ENCODE data around the gene OR52R1.

The OR52R1 gene

GRCh38 chr11:4782454-4782853 lies 21.7 kb downstream of the OR52R1 start:
- 100% methylated on average over 1 of the region's 1 CpG for WGBS (ENCODE audit: insufficient coverage)
- Histone ChIP-seq H3K27ac (ENCODE audit: insufficient read depth in 1 of 2, low read depth in 1 of 2, low read length in 2 of 2, poor library complexity in 1 of 2, severe bottlenecking in 2 of 2) (no peak overlapping the region), H3K36me3 (ENCODE audit: control insufficient read depth in 4 of 4, insufficient read depth in 4 of 4, low read length in 3 of 4) (no peaks in the 10 kb centered on the region), H3K4me1 (ENCODE audit: control extremely low read depth in 1 of 4, control insufficient read depth in 4 of 4, insufficient read depth in 4 of 4, low read length in 3 of 4) (no peaks in the 10 kb centered on the region), H3K27me3 (replicated peaks in 2 of 5; ENCODE audit: control insufficient read depth in 4 of 5, insufficient read depth in 5 of 5, low read length in 4 of 5) (peaks cover 0 to 2% (median 0%) of the 10 kb centered on the region in 5 experiments), H3K9me3 (ENCODE audit: control extremely low read depth in 1 of 5, control insufficient read depth in 4 of 5, insufficient read depth in 2 of 5, low read depth in 1 of 5, low read length in 4 of 5) (peaks cover 0 to 3% (median 0%) of the 10 kb centered on the region in 5 experiments), H3K4me3 (ENCODE audit: control insufficient read depth in 1 of 7, extremely low read depth in 1 of 7, insufficient read depth in 4 of 7, low read depth in 2 of 7, low read length in 6 of 7) (no peak overlapping the region)
- CTCF ChIA-PET, result no interaction called here
- no peak for DNase-seq
- POLR2A ChIA-PET, result no interaction called here

DNA sequence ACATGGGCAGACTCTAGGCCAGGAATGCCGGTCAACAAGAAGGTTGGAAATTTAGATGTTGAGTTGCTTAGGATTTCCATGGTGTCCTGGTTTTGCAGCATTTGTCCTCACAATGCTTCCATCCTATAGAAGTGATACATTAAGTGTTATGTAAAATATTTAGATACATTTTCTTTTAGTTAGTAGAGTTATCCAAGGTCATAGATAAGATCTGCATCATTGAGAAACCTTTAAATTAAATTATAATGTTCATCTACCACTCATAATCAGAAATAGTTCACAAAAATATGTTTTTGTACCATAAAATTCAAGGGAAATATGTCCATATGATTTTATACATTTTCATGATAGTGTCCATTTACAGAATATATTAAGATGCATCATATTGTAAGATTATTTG lies 34.3 kb downstream of the OR52R1 start, which contains the start of gene OR51F1:
Gene OR51F1, minus strand, starts transcription at position 101 of the 400 bp plus-strand sequence. Its CDS starts 0 bp downstream, at position 101.
- Histone ChIP-seq H3K9me3 (ENCODE audit: control extremely low read depth in 1 of 5, control insufficient read depth in 4 of 5, insufficient read depth in 2 of 5, low read depth in 1 of 5, low read length in 4 of 5) (no peaks in the 10 kb centered on the region), H3K27ac (ENCODE audit: insufficient read depth in 1 of 2, low read depth in 1 of 2, low read length in 2 of 2, poor library complexity in 1 of 2, severe bottlenecking in 2 of 2) (no peak within 1 kb of the TSS), H3K4me1 (ENCODE audit: control extremely low read depth in 1 of 4, control insufficient read depth in 4 of 4, insufficient read depth in 4 of 4, low read length in 3 of 4) (no peaks in the 10 kb centered on the region), H3K4me3 (ENCODE audit: control insufficient read depth in 1 of 7, extremely low read depth in 1 of 7, insufficient read depth in 4 of 7, low read depth in 2 of 7, low read length in 6 of 7) (no peak within 1 kb of the TSS), H3K36me3 (ENCODE audit: control insufficient read depth in 4 of 4, insufficient read depth in 4 of 4, low read length in 3 of 4) (no peaks in the 10 kb centered on the region), H3K27me3 (replicated peaks in 2 of 5; ENCODE audit: control insufficient read depth in 4 of 5, insufficient read depth in 5 of 5, low read length in 4 of 5) (no peaks in the 10 kb centered on the region)
- 86% methylated on average over 1 of the region's 1 CpG for whole genome bisulfite sequencing (ENCODE audit: insufficient coverage)
- no peak for DNase-seq
- ChIA-PET POLR2A (no interaction called here), CTCF (no interaction called here)

- Histone ChIP-seq H3K4me3 (ENCODE audit: control insufficient read depth in 1 of 7, extremely low read depth in 1 of 7, insufficient read depth in 4 of 7, low read depth in 2 of 7, low read length in 6 of 7) (no peak overlapping the region), H3K27ac (ENCODE audit: insufficient read depth in 1 of 2, low read depth in 1 of 2, low read length in 2 of 2, poor library complexity in 1 of 2, severe bottlenecking in 2 of 2) (no peak overlapping the region), H3K36me3 (ENCODE audit: control insufficient read depth in 4 of 4, insufficient read depth in 4 of 4, low read length in 3 of 4) (no peaks in the 10 kb centered on the region), H3K9me3 (ENCODE audit: control extremely low read depth in 1 of 5, control insufficient read depth in 4 of 5, insufficient read depth in 2 of 5, low read depth in 1 of 5, low read length in 4 of 5) (no peaks in the 10 kb centered on the region), H3K4me1 (ENCODE audit: control extremely low read depth in 1 of 4, control insufficient read depth in 4 of 4, insufficient read depth in 4 of 4, low read length in 3 of 4) (no peaks in the 10 kb centered on the region), H3K27me3 (replicated peaks in 2 of 5; ENCODE audit: control insufficient read depth in 4 of 5, insufficient read depth in 5 of 5, low read length in 4 of 5) (no peaks in the 10 kb centered on the region)
- POLR2A ChIA-PET, result no interaction called here
- CTCF ChIA-PET, result no interaction called here
- no peak for DNase-seq
Measured at GRCh38 chr11:4768094-4768493, 36.1 kb downstream of the OR52R1 start.

DNA sequence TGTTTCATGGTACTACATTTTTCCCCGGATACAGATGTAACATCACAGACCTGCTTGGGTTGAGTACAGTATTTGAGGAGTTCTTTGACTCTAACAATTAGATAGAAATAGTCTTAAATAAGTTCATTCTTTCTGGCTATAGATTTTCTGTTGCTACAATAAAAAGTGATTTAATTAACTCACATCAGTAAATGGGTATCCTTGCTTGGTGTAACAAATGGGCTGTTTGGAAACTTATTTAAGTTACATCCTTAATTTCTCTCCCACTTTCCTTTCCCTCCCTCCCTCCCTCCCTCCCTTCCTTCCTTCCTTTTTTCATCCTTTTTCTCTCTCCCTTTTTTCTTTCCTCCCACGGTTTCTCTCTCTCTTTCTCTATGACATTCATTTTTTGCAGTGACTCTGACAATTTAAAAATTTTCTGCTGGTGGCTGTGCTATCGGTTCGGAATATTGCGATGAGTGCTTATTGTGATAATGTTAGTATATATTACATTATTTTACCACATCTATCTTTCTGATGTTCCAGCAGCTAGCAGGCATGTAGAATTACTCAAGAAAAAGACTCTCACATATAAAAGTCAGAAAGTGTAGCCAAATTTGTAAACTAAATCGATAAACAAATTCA lies 37.6 kb downstream of the OR52R1 start:
- H3K36me3 ChIP-seq (ENCODE audit: control insufficient read depth in 4 of 4, insufficient read depth in 4 of 4, low read length in 3 of 4), result no peaks in the 10 kb centered on the region
- H3K27me3 ChIP-seq (replicated peaks in 2 of 5; ENCODE audit: control insufficient read depth in 4 of 5, insufficient read depth in 5 of 5, low read length in 4 of 5), result no peaks in the 10 kb centered on the region
- H3K4me1 ChIP-seq (ENCODE audit: control extremely low read depth in 1 of 4, control insufficient read depth in 4 of 4, insufficient read depth in 4 of 4, low read length in 3 of 4), result no peaks in the 10 kb centered on the region
- CTCF ChIA-PET, result no interaction called here
- no peak overlapping the region for H3K27ac ChIP-seq (ENCODE audit: insufficient read depth in 1 of 2, low read depth in 1 of 2, low read length in 2 of 2, poor library complexity in 1 of 2, severe bottlenecking in 2 of 2)
- no peaks in the 10 kb centered on the region for H3K9me3 ChIP-seq (ENCODE audit: control extremely low read depth in 1 of 5, control insufficient read depth in 4 of 5, insufficient read depth in 2 of 5, low read depth in 1 of 5, low read length in 4 of 5)
- WGBS (ENCODE audit: insufficient coverage), result 83% methylated on average over 1 of the region's 6 CpGs
- DNase-seq, result no peak
- POLR2A ChIA-PET, result no interaction called here
- no peak overlapping the region for H3K4me3 ChIP-seq (ENCODE audit: control insufficient read depth in 1 of 7, extremely low read depth in 1 of 7, insufficient read depth in 4 of 7, low read depth in 2 of 7, low read length in 6 of 7)

- ChIA-PET CTCF (no interaction called here), POLR2A (no interaction called here)
- 95% methylated on average over 2 of the region's 2 CpGs for WGBS (ENCODE audit: insufficient coverage)
- H3K4me1 ChIP-seq (ENCODE audit: control extremely low read depth in 1 of 4, control insufficient read depth in 4 of 4, insufficient read depth in 4 of 4, low read length in 3 of 4), result no peaks in the 10 kb centered on the region
- DNase-seq, result no peak
- H3K4me3 ChIP-seq (ENCODE audit: control insufficient read depth in 1 of 7, extremely low read depth in 1 of 7, insufficient read depth in 4 of 7, low read depth in 2 of 7, low read length in 6 of 7), result no peak overlapping the region
- H3K27me3 ChIP-seq (replicated peaks in 2 of 5; ENCODE audit: control insufficient read depth in 4 of 5, insufficient read depth in 5 of 5, low read length in 4 of 5), result no peaks in the 10 kb centered on the region
- no peaks in the 10 kb centered on the region for H3K9me3 ChIP-seq (ENCODE audit: control extremely low read depth in 1 of 5, control insufficient read depth in 4 of 5, insufficient read depth in 2 of 5, low read depth in 1 of 5, low read length in 4 of 5)
- no peak overlapping the region for H3K27ac ChIP-seq (ENCODE audit: insufficient read depth in 1 of 2, low read depth in 1 of 2, low read length in 2 of 2, poor library complexity in 1 of 2, severe bottlenecking in 2 of 2)
- H3K36me3 ChIP-seq (ENCODE audit: control insufficient read depth in 4 of 4, insufficient read depth in 4 of 4, low read length in 3 of 4), result no peaks in the 10 kb centered on the region
Measured at GRCh38 chr11:4763096-4763495, 41.1 kb downstream of the OR52R1 start.
